D721Med (cell line): ENCODE measurements around the gene ATP2C1.
A peak's percentile ranks its signal among the peaks of the same experiment; 100 is the strongest.

Experiments used
- DNase-seq: peaks from one replicate; pipeline ENCODE4 v3.0.0; 2011; ENCODE audit warnings: low spot score; ENCODE audit not compliant: insufficient read length
- FAIRE-seq: peaks from 2 replicates; lab custom pipeline; 2011; peaks lifted over from hg19 to GRCh38; lab: Jason Lieb, UNC
- CTCF ChIP-seq: IDR thresholded peaks from 2 replicates; pipeline ENCODE4 v1.5.1; 2012; ENCODE audit warnings: mild to moderate bottlenecking, control low read depth; ENCODE audit not compliant: insufficient read depth; ENCODE audit errors: missing control alignments

ATP2C1 gene

GRCh38 chr3:130895690-130896488 is 2.0 kb downstream of the ATP2C1 start:
- no peak for DNase-seq
- peak; percentile 38 for FAIRE-seq
- TF ChIP-seq CTCF = no peak

- peak; percentile 16 for FAIRE-seq
- TF ChIP-seq CTCF = no peak
Observed at GRCh38 chr3:130897316-130897715, 3.4 kb downstream of the ATP2C1 start.

DNA sequence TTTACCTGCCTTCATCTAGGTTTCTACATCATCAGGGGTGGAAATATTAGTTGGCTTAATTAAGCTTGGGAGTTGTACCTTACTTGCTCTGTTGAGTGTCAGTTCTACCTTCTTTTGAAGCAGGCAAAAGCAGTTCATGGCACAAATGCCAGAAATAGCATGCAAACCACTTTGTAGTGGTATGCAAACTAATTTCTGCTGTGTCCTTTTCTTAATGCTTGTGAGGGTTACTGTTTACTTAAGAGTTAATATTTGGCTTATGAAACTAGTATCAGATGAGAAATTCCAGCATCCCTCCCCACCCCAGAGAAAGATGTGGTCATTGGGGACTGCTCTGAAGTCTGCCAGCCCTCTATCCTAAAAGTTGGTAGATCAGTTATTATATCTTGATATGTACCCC is 7.1 kb downstream of the ATP2C1 start:
- DNase-seq (no peak), FAIRE-seq (no peak)
- no peak for TF ChIP-seq CTCF

More at GRCh38 chr3:130897316-130897715, 3.4 kb downstream of the ATP2C1 start:
- DNase-seq = no peak

GRCh38 chr3:130901463-130902204 is 7.8 kb downstream of the ATP2C1 start:
- DNase-seq = no peak
- no peak for TF ChIP-seq CTCF
- no peak for FAIRE-seq

DNA sequence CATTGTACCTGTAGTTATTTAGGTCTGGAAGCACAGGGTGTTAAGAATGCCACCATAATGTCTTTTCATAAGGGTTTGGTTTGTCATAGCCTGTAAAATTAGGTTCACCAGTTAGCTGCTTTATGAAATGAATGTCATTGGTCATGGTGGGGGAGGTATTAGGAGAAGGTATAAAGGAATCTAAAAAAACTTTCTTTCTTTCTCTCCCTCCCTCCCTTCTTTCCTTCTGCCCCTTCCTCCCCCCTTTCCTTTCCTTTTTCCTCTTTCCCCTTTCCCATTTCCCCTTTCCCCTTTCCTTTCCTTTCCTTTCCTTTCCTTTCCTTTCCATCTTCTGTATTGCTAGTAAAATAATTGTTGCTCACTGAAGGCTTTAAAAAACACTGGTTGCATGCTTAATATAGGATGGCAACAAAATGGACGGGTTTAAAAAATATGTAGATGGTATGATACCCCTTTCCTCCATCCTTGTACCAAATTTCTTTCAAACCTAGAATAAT is 9.6 kb downstream of the ATP2C1 start:
- no peak for TF ChIP-seq CTCF
- FAIRE-seq (no peak), DNase-seq (no peak)

DNA sequence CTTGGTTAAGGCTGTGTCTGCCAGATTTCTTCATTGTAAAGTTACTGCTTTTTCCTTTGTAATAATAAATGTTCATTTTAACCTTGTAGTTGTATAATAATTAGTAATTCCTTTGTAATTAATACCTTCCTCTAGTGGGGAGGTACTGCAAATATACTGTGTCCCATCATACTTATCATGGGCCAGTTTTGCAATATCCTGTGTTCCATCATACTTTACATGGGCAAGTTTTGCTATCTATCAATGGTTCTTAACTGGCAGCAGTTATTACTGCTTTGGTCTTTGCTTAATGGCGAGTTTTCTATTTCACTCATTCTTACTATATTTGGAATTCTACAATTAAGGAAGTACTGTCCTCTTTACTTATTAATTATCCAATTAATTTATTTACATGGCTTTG is 10.6 kb downstream of the ATP2C1 start:
- no peak for TF ChIP-seq CTCF
- DNase-seq (no peak), FAIRE-seq (no peak)
